Testis (tissue), 2 donors: ENCODE measurements around the gene PLEKHA4.

ENCODE experiments used
- CTCF ChIP-seq, 3 experiments: fragments of 450-650 bp in 2 of 3; fragments of 200-600 bp in 1 of 3; sonication (generic) in 1 of 3; IDR thresholded peaks; one replicate each; pipeline ENCODE4 v1.5.1; 2016 to 2019; ENCODE audit warnings: antibody characterized with exemption in 3 of 3, mild to moderate bottlenecking in 2 of 3, moderate library complexity in 1 of 3
- POLR2A ChIP-seq: fragments of 450-650 bp; IDR thresholded peaks from one replicate; pipeline ENCODE4 v1.6.1; 2017; ENCODE audit warnings: antibody characterized with exemption, mild to moderate bottlenecking, moderate library complexity

GRCh38 chr19:48874303-48875135, 6.1 kb upstream of the PLEKHA4 start:
- TF ChIP-seq CTCF (IDR thresholded peaks at IDR 0.05) (no peak), POLR2A (no peak)
